HEK293 (cell line): ENCODE data around the gene CFAP157.

Experiments used
- AEBP2 ChIP-seq: fragments of 450-650 bp; formaldehyde crosslinking; IDR thresholded peaks from 2 replicates; pipeline ENCODE4 v1.5.1; 2016; ENCODE audit warnings: missing biosample characterization, missing genetic modification characterization, borderline replicate concordance
- GLIS1 ChIP-seq: fragments of 450-650 bp; formaldehyde crosslinking; IDR thresholded peaks from 2 replicates; pipeline ENCODE4 v1.5.1; 2016; ENCODE audit warnings: missing biosample characterization, missing genetic modification characterization
- HOXA7 ChIP-seq: sonication (generic); formaldehyde crosslinking; IDR thresholded peaks from 2 replicates; pipeline ENCODE4 v1.8.1; 2022; ENCODE audit warnings: missing genetic modification reagents, borderline replicate concordance
- KLF1 ChIP-seq: fragments of 450-650 bp; formaldehyde crosslinking; IDR thresholded peaks from 2 replicates; pipeline ENCODE4 v1.5.1; 2016; ENCODE audit warnings: missing biosample characterization, missing genetic modification characterization
- KLF8 ChIP-seq: fragments of 450-650 bp; formaldehyde crosslinking; IDR thresholded peaks from 2 replicates; pipeline ENCODE4 v1.5.1; 2016; ENCODE audit warnings: missing biosample characterization, missing genetic modification characterization
- OSR2 ChIP-seq: fragments of 450-650 bp; formaldehyde crosslinking; IDR thresholded peaks from 2 replicates; pipeline ENCODE4 v1.5.1; 2016; ENCODE audit warnings: missing biosample characterization, missing genetic modification characterization
- SP2 ChIP-seq: fragments of 450-650 bp; formaldehyde crosslinking; IDR thresholded peaks from 2 replicates; pipeline ENCODE4 v1.5.1; 2016; ENCODE audit warnings: missing biosample characterization, missing genetic modification characterization
- ZBTB17 ChIP-seq: fragments of 450-650 bp; formaldehyde crosslinking; IDR thresholded peaks from 2 replicates; pipeline ENCODE4 v1.5.1; 2016; ENCODE audit warnings: missing biosample characterization, missing genetic modification characterization
- ZNF19 ChIP-seq: fragments of 450-650 bp; formaldehyde crosslinking; IDR thresholded peaks from 2 replicates; pipeline ENCODE4; 2016; ENCODE audit warnings: missing biosample characterization, missing genetic modification characterization, low read depth
- ZNF2 ChIP-seq: fragments of 450-650 bp; formaldehyde crosslinking; IDR thresholded peaks from 2 replicates; pipeline ENCODE4 v1.5.1; 2016; ENCODE audit warnings: missing biosample characterization, missing genetic modification characterization
- ZNF221 ChIP-seq: fragments of 450-650 bp; formaldehyde crosslinking; IDR thresholded peaks from 2 replicates; pipeline ENCODE4 v1.5.1; 2017; ENCODE audit warnings: missing biosample characterization, missing genetic modification characterization, borderline replicate concordance
- ZNF354C ChIP-seq: fragments of 450-650 bp; formaldehyde crosslinking; IDR thresholded peaks from 2 replicates; pipeline ENCODE4 v1.5.1; 2016; ENCODE audit warnings: missing biosample characterization, missing genetic modification characterization, low read depth, borderline replicate concordance
- ZNF366 ChIP-seq: fragments of 450-650 bp; formaldehyde crosslinking; conservative IDR thresholded peaks from 2 replicates; pipeline ENCODE4 v1.5.1; 2016; ENCODE audit warnings: missing biosample characterization, missing genetic modification characterization
- ZNF37A ChIP-seq: fragments of 450-650 bp; IDR thresholded peaks from 2 replicates; pipeline ENCODE4 v1.5.1; 2018; ENCODE audit warnings: missing biosample characterization, missing genetic modification characterization
- ZNF544 ChIP-seq: fragments of 450-650 bp; formaldehyde crosslinking; IDR thresholded peaks from 2 replicates; pipeline ENCODE4 v1.5.0; 2017; ENCODE audit warnings: missing biosample characterization, missing genetic modification characterization
- ZNF600 ChIP-seq: fragments of 450-650 bp; formaldehyde crosslinking; IDR thresholded peaks from 2 replicates; pipeline ENCODE4 v1.5.1; 2016; ENCODE audit warnings: missing biosample characterization, missing genetic modification characterization
- ZNF629 ChIP-seq: fragments of 450-650 bp; formaldehyde crosslinking; IDR thresholded peaks from 2 replicates; pipeline ENCODE4 v1.5.1; 2017; ENCODE audit warnings: missing biosample characterization, missing genetic modification characterization
- ZNF645 ChIP-seq: fragments of 450-650 bp; formaldehyde crosslinking; IDR thresholded peaks from 2 replicates; pipeline ENCODE4; 2016; ENCODE audit warnings: missing biosample characterization, missing genetic modification characterization
- ZNF677 ChIP-seq: fragments of 450-650 bp; IDR thresholded peaks from 2 replicates; pipeline ENCODE4 v1.5.0; 2018; ENCODE audit warnings: missing biosample characterization, mild to moderate bottlenecking, missing genetic modification characterization, moderate library complexity
- ZNF707 ChIP-seq: fragments of 450-650 bp; formaldehyde crosslinking; IDR thresholded peaks from 2 replicates; pipeline ENCODE4 v1.5.1; 2016; ENCODE audit warnings: missing biosample characterization, missing genetic modification characterization
- ZNF768 ChIP-seq: fragments of 450-650 bp; formaldehyde crosslinking; IDR thresholded peaks from 2 replicates; pipeline ENCODE4 v1.5.1; 2018; ENCODE audit warnings: missing biosample characterization, mild to moderate bottlenecking, missing genetic modification characterization
- ZNF792 ChIP-seq: fragments of 450-650 bp; formaldehyde crosslinking; IDR thresholded peaks from 2 replicates; pipeline ENCODE4 v1.5.1; 2016; ENCODE audit warnings: missing biosample characterization, missing genetic modification characterization
- ZNF837 ChIP-seq: fragments of 450-650 bp; formaldehyde crosslinking; IDR thresholded peaks from 2 replicates; pipeline ENCODE4 v1.5.1; 2016; ENCODE audit warnings: missing biosample characterization, missing genetic modification characterization
- ZNF843 ChIP-seq: fragments of 450-650 bp; formaldehyde crosslinking; IDR thresholded peaks from 2 replicates; pipeline ENCODE4 v1.5.1; 2016; ENCODE audit warnings: missing biosample characterization, missing genetic modification characterization
- ZSCAN23 ChIP-seq: fragments of 450-650 bp; formaldehyde crosslinking; IDR thresholded peaks from 2 replicates; pipeline ENCODE4 v1.5.1; 2016; ENCODE audit warnings: missing biosample characterization, missing genetic modification characterization
- ZXDB ChIP-seq: fragments of 450-650 bp; formaldehyde crosslinking; IDR thresholded peaks from 2 replicates; pipeline ENCODE4 v1.5.1; 2016; ENCODE audit warnings: missing biosample characterization, missing genetic modification characterization
- TF ChIP-seq, protein P1 (sequence below): fragments of 450-650 bp; formaldehyde crosslinking; IDR thresholded peaks from 2 replicates; pipeline ENCODE4 v1.5.1; 2016; ENCODE audit warnings: missing biosample characterization, missing genetic modification characterization
- TF ChIP-seq, protein P2 (sequence below): fragments of 450-650 bp; formaldehyde crosslinking; IDR thresholded peaks from 2 replicates; pipeline ENCODE4 v1.5.1; 2016; ENCODE audit warnings: missing biosample characterization, missing genetic modification characterization
- TF ChIP-seq, protein P3 (sequence below): fragments of 450-650 bp; formaldehyde crosslinking; IDR thresholded peaks from 2 replicates; pipeline ENCODE4 v1.5.1; 2016; ENCODE audit warnings: missing biosample characterization, missing genetic modification characterization
- TF ChIP-seq, protein P4 (sequence below): fragments of 450-650 bp; formaldehyde crosslinking; optimal IDR thresholded peaks from 2 replicates; pipeline ENCODE3; 2016; ENCODE audit warnings: missing biosample characterization, mild to moderate bottlenecking, missing genetic modification characterization

CFAP157 gene

DNA sequence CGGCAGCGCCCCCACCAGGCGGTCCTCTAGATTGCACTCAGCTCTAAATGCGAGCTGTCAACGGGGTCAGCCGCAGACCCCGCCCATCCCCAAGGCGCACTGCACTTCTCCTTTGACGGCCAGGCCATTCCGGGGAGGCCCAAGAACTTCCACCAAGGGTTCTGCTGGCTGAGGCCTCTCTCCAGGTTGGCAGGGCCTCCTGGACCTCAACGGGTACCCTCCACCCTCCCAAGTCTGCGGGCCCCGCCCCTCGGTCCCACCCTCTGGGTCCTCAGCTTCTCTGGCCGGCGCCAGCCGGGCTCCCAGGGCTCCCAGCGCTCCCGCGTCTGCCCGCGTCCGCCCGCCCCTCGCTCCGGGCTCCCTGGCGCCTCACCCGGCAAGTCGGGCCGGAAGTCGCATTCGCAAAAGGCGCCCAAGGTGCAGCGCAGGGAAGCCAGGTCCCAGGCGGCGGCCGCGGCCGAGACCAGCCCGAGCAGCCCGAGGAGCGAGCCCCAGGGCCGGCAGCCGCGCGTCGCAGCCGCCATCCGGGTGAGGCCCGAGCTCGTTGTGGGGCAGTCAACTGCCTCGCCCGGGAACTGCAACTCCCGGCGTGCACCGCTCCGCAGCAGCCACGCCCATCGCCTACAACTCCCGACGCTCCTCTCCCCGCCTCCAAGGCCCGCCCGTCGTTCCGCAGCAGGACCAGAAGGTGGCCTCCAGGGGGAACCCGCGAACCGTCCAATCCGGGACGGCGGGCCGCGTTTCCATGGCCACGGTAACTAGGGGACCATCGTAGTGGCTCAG is 28.1 kb downstream of the CFAP157 start, which contains the start of gene TOR2A (continued):
- TF ChIP-seq ZNF768 (no peak), ZNF843 (tag by site-specific recombination) (0 out of 2 replicates have a peak, but pooled peaks have one; percentile 13), ZNF366 (no peak), ZNF837 (tag by site-specific recombination) (no peak), SP2 (tag by site-specific recombination) (peak; percentile 70), ZNF19 (tag by site-specific recombination) (no peak), ZBTB17 (tag by site-specific recombination) (peak; percentile 61; the same call in 1 of the 2 replicates), ZNF354C (tag by site-specific recombination) (no peak), ZXDB (tag by site-specific recombination) (0 out of 2 replicates have a peak, but pooled peaks have one; percentile 32), ZNF2 (0 out of 2 replicates have a peak, but pooled peaks have one; percentile 9), ZNF677 (tag by site-specific recombination) (no peak), KLF1 (tag by site-specific recombination) (peak; percentile 76), AEBP2 (tag by site-specific recombination) (no peak), ZNF629 (tag by site-specific recombination) (peak; percentile 41; the same call in 1 of the 2 replicates), KLF8 (tag by site-specific recombination) (peak; percentile 81), ZNF707 (tag by site-specific recombination) (no peak), ZNF600 (tag by site-specific recombination) (no peak), ZSCAN23 (tag by site-specific recombination) (no peak), OSR2 (tag by site-specific recombination) (no peak), ZNF645 (tag by site-specific recombination) (no peak), ZNF221 (tag by site-specific recombination) (no peak), ZNF544 (tag by site-specific recombination) (no peak), ZNF792 (tag by site-specific recombination) (no peak), GLIS1 (tag by site-specific recombination) (peak; percentile 7; the same call in 1 of the 2 replicates), ZNF37A (no peak), HOXA7 (no peak)
- TF ChIP-seq, protein P1, sequence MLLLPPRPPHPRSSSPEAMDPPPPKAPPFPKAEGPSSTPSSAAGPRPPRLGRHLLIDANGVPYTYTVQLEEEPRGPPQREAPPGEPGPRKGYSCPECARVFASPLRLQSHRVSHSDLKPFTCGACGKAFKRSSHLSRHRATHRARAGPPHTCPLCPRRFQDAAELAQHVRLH (tag by site-specific recombination): 0 out of 2 replicates have a peak, but pooled peaks have one; percentile 8
- TF ChIP-seq, protein P2, sequence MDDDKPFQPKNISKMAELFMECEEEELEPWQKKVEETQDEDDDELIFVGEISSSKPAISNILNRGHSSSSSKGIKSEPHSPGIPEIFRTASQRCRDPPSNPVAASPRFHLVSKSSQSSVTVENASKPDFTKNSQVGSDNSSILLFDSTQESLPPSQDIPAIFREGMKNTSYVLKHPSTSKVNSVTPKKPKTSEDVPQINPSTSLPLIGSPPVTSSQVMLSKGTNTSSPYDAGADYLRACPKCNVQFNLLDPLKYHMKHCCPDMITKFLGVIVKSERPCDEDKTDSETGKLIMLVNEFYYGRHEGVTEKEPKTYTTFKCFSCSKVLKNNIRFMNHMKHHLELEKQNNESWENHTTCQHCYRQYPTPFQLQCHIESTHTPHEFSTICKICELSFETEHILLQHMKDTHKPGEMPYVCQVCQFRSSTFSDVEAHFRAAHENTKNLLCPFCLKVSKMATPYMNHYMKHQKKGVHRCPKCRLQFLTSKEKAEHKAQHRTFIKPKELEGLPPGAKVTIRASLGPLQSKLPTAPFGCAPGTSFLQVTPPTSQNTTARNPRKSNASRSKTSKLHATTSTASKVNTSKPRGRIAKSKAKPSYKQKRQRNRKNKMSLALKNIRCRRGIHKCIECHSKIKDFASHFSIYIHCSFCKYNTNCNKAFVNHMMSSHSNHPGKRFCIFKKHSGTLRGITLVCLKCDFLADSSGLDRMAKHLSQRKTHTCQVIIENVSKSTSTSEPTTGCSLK (tag by site-specific recombination): no peak
- TF ChIP-seq, protein P3, sequence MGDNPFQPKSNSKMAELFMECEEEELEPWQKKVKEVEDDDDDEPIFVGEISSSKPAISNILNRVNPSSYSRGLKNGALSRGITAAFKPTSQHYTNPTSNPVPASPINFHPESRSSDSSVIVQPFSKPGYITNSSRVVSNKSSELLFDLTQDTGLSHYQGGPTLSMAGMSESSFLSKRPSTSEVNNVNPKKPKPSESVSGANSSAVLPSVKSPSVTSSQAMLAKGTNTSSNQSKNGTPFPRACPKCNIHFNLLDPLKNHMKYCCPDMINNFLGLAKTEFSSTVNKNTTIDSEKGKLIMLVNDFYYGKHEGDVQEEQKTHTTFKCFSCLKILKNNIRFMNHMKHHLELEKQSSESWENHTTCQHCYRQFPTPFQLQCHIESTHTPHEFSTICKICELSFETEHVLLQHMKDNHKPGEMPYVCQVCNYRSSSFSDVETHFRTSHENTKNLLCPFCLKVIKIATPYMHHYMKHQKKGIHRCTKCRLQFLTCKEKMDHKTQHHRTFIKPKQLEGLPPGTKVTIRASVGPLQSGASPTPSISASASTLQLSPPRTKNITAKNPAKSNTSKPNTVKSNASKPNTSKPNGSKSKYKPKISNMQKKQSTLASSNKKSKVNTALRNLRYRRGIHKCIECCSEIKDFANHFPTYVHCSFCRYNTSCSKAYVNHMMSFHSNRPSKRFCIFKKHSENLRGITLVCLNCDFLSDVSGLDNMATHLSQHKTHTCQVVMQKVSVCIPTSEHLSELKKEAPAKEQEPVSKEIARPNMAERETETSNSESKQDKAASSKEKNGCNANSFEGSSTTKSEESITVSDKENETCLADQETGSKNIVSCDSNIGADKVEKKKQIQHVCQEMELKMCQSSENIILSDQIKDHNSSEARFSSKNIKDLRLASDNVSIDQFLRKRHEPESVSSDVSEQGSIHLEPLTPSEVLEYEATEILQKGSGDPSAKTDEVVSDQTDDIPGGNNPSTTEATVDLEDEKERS (tag by site-specific recombination): no peak
- TF ChIP-seq, protein P4, sequence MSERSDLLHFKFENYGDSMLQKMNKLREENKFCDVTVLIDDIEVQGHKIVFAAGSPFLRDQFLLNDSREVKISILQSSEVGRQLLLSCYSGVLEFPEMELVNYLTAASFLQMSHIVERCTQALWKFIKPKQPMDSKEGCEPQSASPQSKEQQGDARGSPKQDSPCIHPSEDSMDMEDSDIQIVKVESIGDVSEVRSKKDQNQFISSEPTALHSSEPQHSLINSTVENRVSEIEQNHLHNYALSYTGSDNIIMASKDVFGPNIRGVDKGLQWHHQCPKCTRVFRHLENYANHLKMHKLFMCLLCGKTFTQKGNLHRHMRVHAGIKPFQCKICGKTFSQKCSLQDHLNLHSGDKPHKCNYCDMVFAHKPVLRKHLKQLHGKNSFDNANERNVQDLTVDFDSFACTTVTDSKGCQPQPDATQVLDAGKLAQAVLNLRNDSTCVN (tag by site-specific recombination): peak; percentile 57
